SK-N-SH (cell line): ENCODE results near the gene ZNF470.

Experiments
- GATA2 ChIP-seq: sonication (generic); formaldehyde crosslinking; IDR thresholded peaks from 2 replicates; pipeline ENCODE4 v1.5.0; 2020; ENCODE audit warnings: mild to moderate bottlenecking, missing genetic modification reagents
- POLR2AphosphoS5 ChIP-seq: IDR thresholded peaks from 2 replicates; pipeline ENCODE4 v1.6.1; 2012; ENCODE audit warnings: low read depth, low read length
- RAD21 ChIP-seq: IDR thresholded peaks from 2 replicates; pipeline ENCODE4 v1.6.1; 2012; ENCODE audit warnings: mild to moderate bottlenecking, low read length
- RXRA ChIP-seq: IDR thresholded peaks from 2 replicates; pipeline ENCODE4 v1.4.0; 2012; ENCODE audit warnings: low read depth, mild to moderate bottlenecking, borderline replicate concordance
- TCF12 ChIP-seq: IDR thresholded peaks from 2 replicates; pipeline ENCODE4 v1.4.0; 2012
- TF ChIP-seq, protein P1 (sequence below): IDR thresholded peaks from 2 replicates; pipeline ENCODE4 v1.6.1; 2012; ENCODE audit warnings: mild to moderate bottlenecking, low read depth, low read length, moderate library complexity
- TF ChIP-seq, protein P2 (sequence below): fragments of 200-600 bp; sonication (generic); IDR thresholded peaks from 2 replicates; pipeline ENCODE4 v1.6.1; 2017; ENCODE audit warnings: antibody characterized with exemption, mild to moderate bottlenecking, moderate library complexity

DNA sequence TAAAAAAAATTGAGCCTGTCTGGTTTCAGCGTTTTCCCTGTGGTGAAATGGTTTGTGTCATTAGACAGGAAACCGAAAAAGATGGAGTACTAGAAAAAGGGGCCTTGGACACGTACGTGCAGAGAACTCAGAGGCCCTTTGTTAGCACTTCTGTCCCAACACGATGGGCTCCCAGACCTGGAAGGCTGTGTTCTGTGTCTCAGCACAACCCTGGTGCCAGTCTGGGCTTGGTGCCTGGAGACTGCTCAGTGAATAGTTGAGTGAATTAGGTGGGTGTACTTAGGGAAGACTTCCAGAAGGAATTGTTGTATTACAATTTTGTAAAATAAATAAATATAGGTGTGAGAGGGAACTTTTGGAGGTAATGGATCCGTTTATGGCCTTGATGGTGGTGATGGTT, 36.6 kb downstream of the ZNF470 start:
- TF ChIP-seq, protein P1, sequence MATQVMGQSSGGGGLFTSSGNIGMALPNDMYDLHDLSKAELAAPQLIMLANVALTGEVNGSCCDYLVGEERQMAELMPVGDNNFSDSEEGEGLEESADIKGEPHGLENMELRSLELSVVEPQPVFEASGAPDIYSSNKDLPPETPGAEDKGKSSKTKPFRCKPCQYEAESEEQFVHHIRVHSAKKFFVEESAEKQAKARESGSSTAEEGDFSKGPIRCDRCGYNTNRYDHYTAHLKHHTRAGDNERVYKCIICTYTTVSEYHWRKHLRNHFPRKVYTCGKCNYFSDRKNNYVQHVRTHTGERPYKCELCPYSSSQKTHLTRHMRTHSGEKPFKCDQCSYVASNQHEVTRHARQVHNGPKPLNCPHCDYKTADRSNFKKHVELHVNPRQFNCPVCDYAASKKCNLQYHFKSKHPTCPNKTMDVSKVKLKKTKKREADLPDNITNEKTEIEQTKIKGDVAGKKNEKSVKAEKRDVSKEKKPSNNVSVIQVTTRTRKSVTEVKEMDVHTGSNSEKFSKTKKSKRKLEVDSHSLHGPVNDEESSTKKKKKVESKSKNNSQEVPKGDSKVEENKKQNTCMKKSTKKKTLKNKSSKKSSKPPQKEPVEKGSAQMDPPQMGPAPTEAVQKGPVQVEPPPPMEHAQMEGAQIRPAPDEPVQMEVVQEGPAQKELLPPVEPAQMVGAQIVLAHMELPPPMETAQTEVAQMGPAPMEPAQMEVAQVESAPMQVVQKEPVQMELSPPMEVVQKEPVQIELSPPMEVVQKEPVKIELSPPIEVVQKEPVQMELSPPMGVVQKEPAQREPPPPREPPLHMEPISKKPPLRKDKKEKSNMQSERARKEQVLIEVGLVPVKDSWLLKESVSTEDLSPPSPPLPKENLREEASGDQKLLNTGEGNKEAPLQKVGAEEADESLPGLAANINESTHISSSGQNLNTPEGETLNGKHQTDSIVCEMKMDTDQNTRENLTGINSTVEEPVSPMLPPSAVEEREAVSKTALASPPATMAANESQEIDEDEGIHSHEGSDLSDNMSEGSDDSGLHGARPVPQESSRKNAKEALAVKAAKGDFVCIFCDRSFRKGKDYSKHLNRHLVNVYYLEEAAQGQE: no peak
- TF ChIP-seq GATA2 (CRISPR knock-in tag) (no peak), RAD21 (no peak), TCF12 (no peak), RXRA (no peak), POLR2AphosphoS5 (no peak)
- TF ChIP-seq, protein P2, sequence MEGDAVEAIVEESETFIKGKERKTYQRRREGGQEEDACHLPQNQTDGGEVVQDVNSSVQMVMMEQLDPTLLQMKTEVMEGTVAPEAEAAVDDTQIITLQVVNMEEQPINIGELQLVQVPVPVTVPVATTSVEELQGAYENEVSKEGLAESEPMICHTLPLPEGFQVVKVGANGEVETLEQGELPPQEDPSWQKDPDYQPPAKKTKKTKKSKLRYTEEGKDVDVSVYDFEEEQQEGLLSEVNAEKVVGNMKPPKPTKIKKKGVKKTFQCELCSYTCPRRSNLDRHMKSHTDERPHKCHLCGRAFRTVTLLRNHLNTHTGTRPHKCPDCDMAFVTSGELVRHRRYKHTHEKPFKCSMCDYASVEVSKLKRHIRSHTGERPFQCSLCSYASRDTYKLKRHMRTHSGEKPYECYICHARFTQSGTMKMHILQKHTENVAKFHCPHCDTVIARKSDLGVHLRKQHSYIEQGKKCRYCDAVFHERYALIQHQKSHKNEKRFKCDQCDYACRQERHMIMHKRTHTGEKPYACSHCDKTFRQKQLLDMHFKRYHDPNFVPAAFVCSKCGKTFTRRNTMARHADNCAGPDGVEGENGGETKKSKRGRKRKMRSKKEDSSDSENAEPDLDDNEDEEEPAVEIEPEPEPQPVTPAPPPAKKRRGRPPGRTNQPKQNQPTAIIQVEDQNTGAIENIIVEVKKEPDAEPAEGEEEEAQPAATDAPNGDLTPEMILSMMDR: no peak
